Testis (tissue), 3 donors: Measurements from ENCODE around the gene GABRD. TPM values are rescaled to one million over a fixed set of nuclear protein-coding genes. Genes with fewer than 3 reads are reported as not detected.

Experiments
- DNase-seq: peaks from one replicate; pipeline ENCODE4 v3.0.0-alpha.2; 2019
- H3K27ac ChIP-seq, 2 donors: fragments of 200-600 bp; sonication (generic); one replicate each; pipeline ENCODE4 v1.5.1; 2019
- H3K27me3 ChIP-seq: fragments of 200-600 bp; sonication (generic); one replicate; pipeline ENCODE4 v1.5.1; 2019
- H3K36me3 ChIP-seq: fragments of 200-600 bp; sonication (generic); one replicate; pipeline ENCODE4 v1.5.1; 2017; ENCODE audit warnings: low read depth; ENCODE audit errors: missing control alignments
- H3K4me1 ChIP-seq: fragments of 200-600 bp; sonication (generic); one replicate; pipeline ENCODE4 v1.5.1; 2019
- H3K4me3 ChIP-seq, 2 donors: fragments of 200-600 bp; sonication (generic); one replicate each; pipeline ENCODE4 v1.5.1; 2017 to 2019
- H3K9me3 ChIP-seq: fragments of 200-600 bp; sonication (generic); one replicate; pipeline ENCODE4 v1.5.1; 2017
- POLR2A ChIP-seq: fragments of 450-650 bp; IDR thresholded peaks from one replicate; pipeline ENCODE4 v1.6.1; 2017; ENCODE audit warnings: antibody characterized with exemption, mild to moderate bottlenecking, moderate library complexity
- WGBS, 2 donors: methylation state at CpG; one replicate each; pipeline ENCODE4 v1.1.5; 2018; 5-methylcytosine and 5-hydroxymethylcytosine counted together
- intact Hi-C: fragments of 100-400 bp; cut with DNase I; formaldehyde crosslinking; loops from one replicate; pipeline ENCODE4 v1.15.1; 2023; ENCODE audit warnings: low total_unique reads
- polyA plus RNA-seq: library from polyadenylated mRNA; stranded (reverse); fragments of 350-450 nt; fragmentation: Illumina TruSeq; extraction: RNeasy Lipid Tissue Mini Kit (QIAGEN cat#74804); gene quantifications from one replicate; pipeline ENCODE4 v1.2.3, GENCODE V29; 2014; ENCODE audit warnings: low read depth, low replicate concordance; ENCODE audit not compliant: insufficient read depth
- total RNA-seq, 2 donors: library from RNA; depleted of rRNA; stranded (reverse); fragments of >200 nt; gene quantifications; one replicate each; pipeline ENCODE4 v1.2.3, GENCODE V29; 2016
- TF ChIP-seq, protein P1 (sequence below), 3 experiments: fragments of 450-650 bp in 2 of 3; fragments of 200-600 bp in 1 of 3; sonication (generic) in 1 of 3; IDR thresholded peaks; one replicate each; pipeline ENCODE4 v1.5.1; 2016 to 2019; ENCODE audit warnings: antibody characterized with exemption in 3 of 3, mild to moderate bottlenecking in 2 of 3, moderate library complexity in 1 of 3

The GABRD gene
- total and polyA plus RNA-seq, 3 donors from 2014 or later, result 7.8 to 18.1 (median 16.9) TPM

DNA sequence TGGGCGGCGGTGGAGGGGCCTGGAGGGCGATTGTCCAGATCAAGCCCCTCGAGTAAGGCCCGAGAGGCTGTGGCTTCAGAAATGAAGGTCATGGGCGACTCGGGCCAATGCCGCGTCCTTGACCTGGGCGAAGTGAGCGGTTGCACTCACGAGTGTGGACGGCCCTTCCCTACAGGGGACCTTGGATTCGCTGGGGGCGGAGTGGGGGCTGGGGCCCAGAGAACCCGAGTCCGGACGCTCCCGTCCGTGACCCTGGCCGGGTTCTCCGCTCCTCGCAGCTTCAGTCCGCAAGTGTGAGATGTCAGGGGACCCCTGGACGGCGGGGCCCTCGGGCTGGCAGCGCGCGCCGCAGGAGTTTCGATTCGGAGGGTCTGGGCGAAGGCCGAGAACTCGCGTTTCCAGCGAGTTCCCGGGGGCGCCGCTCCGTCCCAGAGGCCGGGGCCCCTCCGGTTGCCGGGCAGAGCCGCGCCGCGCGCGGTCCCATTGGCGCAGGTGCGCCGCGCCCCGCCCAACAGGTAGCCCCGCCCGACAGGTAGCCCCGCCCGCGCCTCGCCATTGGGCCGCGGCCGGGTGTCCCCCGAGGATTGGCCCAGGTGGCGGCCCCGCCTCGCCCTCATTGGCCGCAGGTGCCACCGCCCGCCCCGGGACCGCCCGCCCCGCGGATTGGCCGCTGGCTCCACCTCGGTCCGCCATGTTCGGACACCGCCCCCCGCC lies 30.7 kb downstream of the GABRD start, which contains the start of gene PRKCZ:
Gene PRKCZ, plus strand, starts transcription at position 694 of the 714 bp plus-strand sequence. CDS start 220 bp downstream, outside the sequence.
- intact Hi-C loops, result no loop called here
- H3K4me3 ChIP-seq, result peak within 1 kb of the TSS; percentile 59 to 65
- WGBS, 2 donors, result 0 to 1% methylated on average over 1 to 27 of the region's 83 CpGs
- peaks cover 8% of the 10 kb centered on the region for H3K4me1 ChIP-seq
- peak; percentile 92 for DNase-seq
- peak within 1 kb of the TSS in 1 of 2 donors; percentile 64 for H3K27ac ChIP-seq
- H3K36me3 ChIP-seq, result no peaks in the 10 kb centered on the region
- H3K27me3 ChIP-seq, result no peaks in the 10 kb centered on the region
- TF ChIP-seq, protein P1, sequence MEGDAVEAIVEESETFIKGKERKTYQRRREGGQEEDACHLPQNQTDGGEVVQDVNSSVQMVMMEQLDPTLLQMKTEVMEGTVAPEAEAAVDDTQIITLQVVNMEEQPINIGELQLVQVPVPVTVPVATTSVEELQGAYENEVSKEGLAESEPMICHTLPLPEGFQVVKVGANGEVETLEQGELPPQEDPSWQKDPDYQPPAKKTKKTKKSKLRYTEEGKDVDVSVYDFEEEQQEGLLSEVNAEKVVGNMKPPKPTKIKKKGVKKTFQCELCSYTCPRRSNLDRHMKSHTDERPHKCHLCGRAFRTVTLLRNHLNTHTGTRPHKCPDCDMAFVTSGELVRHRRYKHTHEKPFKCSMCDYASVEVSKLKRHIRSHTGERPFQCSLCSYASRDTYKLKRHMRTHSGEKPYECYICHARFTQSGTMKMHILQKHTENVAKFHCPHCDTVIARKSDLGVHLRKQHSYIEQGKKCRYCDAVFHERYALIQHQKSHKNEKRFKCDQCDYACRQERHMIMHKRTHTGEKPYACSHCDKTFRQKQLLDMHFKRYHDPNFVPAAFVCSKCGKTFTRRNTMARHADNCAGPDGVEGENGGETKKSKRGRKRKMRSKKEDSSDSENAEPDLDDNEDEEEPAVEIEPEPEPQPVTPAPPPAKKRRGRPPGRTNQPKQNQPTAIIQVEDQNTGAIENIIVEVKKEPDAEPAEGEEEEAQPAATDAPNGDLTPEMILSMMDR (IDR thresholded peaks at IDR 0.05), result no peak
- TF ChIP-seq POLR2A, result no peak
- no peaks in the 10 kb centered on the region for H3K9me3 ChIP-seq

DNA sequence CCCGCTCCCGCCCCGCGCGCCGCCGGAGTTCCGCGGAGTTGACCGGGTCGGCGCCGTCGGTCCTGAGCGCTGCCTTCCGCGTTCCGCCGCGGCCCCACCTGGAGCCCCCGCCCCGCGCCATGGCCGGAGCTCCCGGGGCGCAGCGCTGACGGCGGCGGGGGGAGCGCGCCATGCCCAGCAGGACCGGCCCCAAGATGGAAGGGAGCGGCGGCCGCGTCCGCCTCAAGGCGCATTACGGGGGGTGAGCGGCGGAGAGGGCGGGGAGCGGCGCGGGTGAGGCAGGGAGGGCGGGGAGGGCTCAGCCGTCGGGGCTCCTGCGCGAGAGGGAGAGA lies 31.3 kb downstream of the GABRD start:
- no peaks in the 10 kb centered on the region for H3K36me3 ChIP-seq
- peak overlapping the region in 1 of 2 donors; percentile 64 for H3K27ac ChIP-seq
- intact Hi-C loops, result no loop called here
- no peaks in the 10 kb centered on the region for H3K27me3 ChIP-seq
- WGBS, 2 donors, result 2% methylated on average over 20 of the region's 51 CpGs; no CpG with 5 or more reads in 1 of the 2 donors
- TF ChIP-seq, protein P1 (IDR thresholded peaks at IDR 0.05), result no peak
- TF ChIP-seq POLR2A, result no peak
- H3K4me3 ChIP-seq, result peak overlapping the region; percentile 59 to 65
- DNase-seq, result no peak
- H3K4me1 ChIP-seq, result peaks cover 4% of the 10 kb centered on the region
- H3K9me3 ChIP-seq, result no peaks in the 10 kb centered on the region

DNA sequence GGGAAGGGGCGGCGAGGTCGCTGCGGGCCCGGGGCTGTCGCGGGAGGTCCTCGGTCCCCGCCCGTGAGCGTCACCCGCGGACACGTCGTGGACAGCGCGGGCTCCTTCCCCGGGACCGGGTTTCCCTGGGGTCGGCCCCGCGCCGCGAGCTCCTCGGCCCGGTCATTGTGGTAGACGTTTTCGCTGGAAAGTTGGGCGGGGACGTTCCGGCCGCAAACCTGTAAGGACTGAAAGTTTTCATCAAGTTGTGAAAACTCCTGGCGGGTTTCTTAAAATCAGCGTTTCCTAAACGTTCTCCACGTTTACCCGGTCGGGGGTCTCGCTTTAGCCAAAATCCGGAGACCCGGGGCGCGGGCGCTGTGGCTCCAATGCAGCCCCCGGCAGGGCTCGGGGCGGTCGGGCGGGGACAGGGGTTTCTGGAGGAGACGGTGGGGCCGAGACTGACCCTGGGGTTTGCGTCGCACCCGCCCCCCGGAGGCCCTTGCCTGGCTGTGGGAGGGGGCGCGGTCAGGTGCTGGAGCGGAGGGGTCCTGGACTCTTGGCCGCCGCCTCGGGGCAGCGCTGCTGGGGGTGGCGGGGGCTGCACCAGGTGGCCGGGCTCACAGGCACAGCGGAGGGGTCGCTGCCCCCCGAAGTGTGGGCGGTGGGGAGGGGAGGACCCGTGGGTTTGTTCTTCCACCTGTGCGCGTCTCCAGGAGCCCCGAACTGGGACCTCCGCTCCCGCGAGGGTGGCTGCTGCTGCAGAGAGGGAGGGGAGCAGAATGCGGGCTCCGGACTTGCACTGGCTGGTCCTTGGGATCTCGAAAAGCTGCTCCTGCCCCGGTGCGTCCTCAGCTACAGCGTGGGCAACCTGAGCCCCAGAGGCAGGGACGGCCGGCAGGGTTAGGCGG lies 31.9 kb downstream of the GABRD start:
- H3K4me3 ChIP-seq, result peak overlapping the region; percentile 59 to 65
- no peak for DNase-seq
- H3K27ac ChIP-seq, result peak overlapping the region in 1 of 2 donors; percentile 64
- WGBS, 2 donors, result 5 to 10% methylated on average over 19 to 84 of the region's 84 CpGs
- TF ChIP-seq POLR2A, result no peak
- TF ChIP-seq, protein P1 (IDR thresholded peaks at IDR 0.05), result no peak
- no peaks in the 10 kb centered on the region for H3K36me3 ChIP-seq
- H3K27me3 ChIP-seq, result no peaks in the 10 kb centered on the region
- H3K9me3 ChIP-seq, result no peaks in the 10 kb centered on the region
- peaks cover 3% of the 10 kb centered on the region for H3K4me1 ChIP-seq
- intact Hi-C loops, result no loop called here

DNA sequence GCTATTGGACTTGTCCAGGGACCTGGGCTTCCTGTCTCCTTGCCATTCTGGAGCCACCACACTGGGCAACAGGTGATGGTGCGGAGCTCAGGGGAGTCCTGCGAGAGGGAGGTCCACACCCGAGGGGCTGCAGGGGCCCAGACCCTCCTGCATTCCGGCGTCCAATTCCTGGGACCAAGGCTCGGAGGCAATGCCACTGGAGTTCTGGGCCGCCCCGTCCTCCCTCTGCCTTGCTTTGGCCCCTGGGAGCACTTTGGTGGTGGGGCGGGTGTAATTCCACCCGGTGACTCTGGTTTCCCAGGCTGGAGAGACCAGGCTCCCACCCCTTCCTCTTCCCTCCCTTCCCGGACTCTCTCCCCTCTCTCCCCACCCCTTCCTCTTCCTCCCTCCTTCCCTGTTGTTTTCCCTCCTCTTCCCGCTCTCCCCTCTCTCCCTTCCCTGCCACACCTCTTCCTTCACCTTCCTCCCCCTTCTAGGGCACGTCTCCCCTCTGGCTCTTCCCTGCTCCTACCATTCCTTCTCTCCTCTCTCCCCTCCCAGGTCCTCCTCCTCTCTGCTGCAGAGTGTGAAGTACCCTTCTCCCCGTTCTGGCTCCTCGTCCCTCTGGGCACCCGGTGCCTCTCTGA lies 33.0 kb downstream of the GABRD start:
- Histone ChIP-seq H3K36me3 (no peaks in the 10 kb centered on the region), H3K4me3 (no peak overlapping the region), H3K4me1 (peaks cover 3% of the 10 kb centered on the region), H3K27me3 (no peaks in the 10 kb centered on the region), H3K9me3 (no peaks in the 10 kb centered on the region), H3K27ac (no peak overlapping the region)
- WGBS, 2 donors, result 56 to 83% methylated on average over 11 to 16 of the region's 16 CpGs
- intact Hi-C loops, result no loop called here
- DNase-seq, result no peak
- TF ChIP-seq, protein P1 (IDR thresholded peaks at IDR 0.05), result no peak
- no peak for TF ChIP-seq POLR2A
